SK-N-SH (cell line): Measurements from ENCODE around the gene CCDC171. TPM values are rescaled to one million over a fixed set of nuclear protein-coding genes. Genes with fewer than 3 reads are reported as not detected.

Experiments used
- CTCF ChIA-PET: fragments of 300-600, 350-600 bp; formaldehyde crosslinking; extraction: SDS; loops from one replicate; lab custom pipeline; 2021; lab: Yijun Ruan, JAX
- POLR2A ChIA-PET: fragments of 350-600 bp; sonication (Branson Sonifier 250); formaldehyde crosslinking; extraction: SDS; loops from one replicate; lab custom pipeline; 2020; ENCODE audit warnings: antibody characterized with exemption, inconsistent platforms; lab: Yijun Ruan, JAX
- DNase-seq: peaks from one replicate; pipeline ENCODE4 v3.0.0; 2012
- H2AFZ ChIP-seq: fragments of 200-600 bp; sonication (generic); 2 replicates; pipeline ENCODE4 v1.8.1; 2016; ENCODE audit warnings: antibody characterized with exemption, mild to moderate bottlenecking, low read depth
- H3F3A ChIP-seq: fragments of 200-600 bp; sonication (generic); replicated peaks from 2 replicates; pipeline ENCODE3; 2016; ENCODE audit warnings: antibody characterized with exemption, mild to moderate bottlenecking; ENCODE audit not compliant: insufficient read depth
- H3K27ac ChIP-seq, 2 experiments: fragments of 200-500 bp in 1 of 2; fragments of 200-600 bp in 1 of 2; sonication (Bioruptor generic) in 1 of 2; sonication (generic), shearing (Covaris generic) in 1 of 2; 2 replicates each; pipeline versions ENCODE4 v1.5.1 to v1.6.1; 2014 to 2016; ENCODE audit warnings: low read depth in 2 of 2, inconsistent platforms in 1 of 2, low read length in 1 of 2, mild to moderate bottlenecking in 1 of 2, mixed read lengths in 1 of 2
- H3K27me3 ChIP-seq: fragments of 200-600 bp; sonication (generic), shearing (Covaris generic); 2 replicates; pipeline ENCODE4 v1.6.1; 2016; ENCODE audit warnings: mixed run types; ENCODE audit not compliant: insufficient read depth
- H3K36me3 ChIP-seq, 2 experiments: fragments of 200-500 bp in 1 of 2; fragments of 200-600 bp in 1 of 2; sonication (Bioruptor generic) in 1 of 2; sonication (generic) in 1 of 2; replicated peaks in 1 of 2; 2 replicates each; pipeline versions ENCODE3 to v1.5.1; 2014 to 2016; ENCODE audit warnings: low read length in 1 of 2, mild to moderate bottlenecking in 1 of 2; ENCODE audit not compliant: insufficient read depth in 2 of 2, control insufficient read depth in 1 of 2
- H3K4me1 ChIP-seq, 2 experiments: fragments of 200-500 bp in 1 of 2; fragments of 200-600 bp in 1 of 2; sonication (Bioruptor generic) in 1 of 2; sonication (generic), shearing (Covaris generic) in 1 of 2; 2 replicates each; pipeline versions ENCODE4 v1.5.1 to v1.6.1; 2014 to 2016; ENCODE audit warnings: low read depth in 1 of 2, low read length in 1 of 2, mixed run types in 1 of 2; ENCODE audit not compliant: insufficient read depth in 2 of 2, control insufficient read depth in 1 of 2
- H3K4me2 ChIP-seq: fragments of 200-600 bp; sonication (generic), shearing (Covaris generic); 2 replicates; pipeline ENCODE4 v1.6.1; 2017; ENCODE audit warnings: mixed run types
- H3K4me3 ChIP-seq, 2 experiments: fragments of 200-500 bp in 1 of 2; fragments of 200-600 bp in 1 of 2; sonication (Bioruptor generic) in 1 of 2; sonication (generic), shearing (Covaris generic) in 1 of 2; 2 replicates each; pipeline versions ENCODE4 v1.5.1 to v1.8.1; 2014 to 2016; ENCODE audit warnings: low read depth in 2 of 2, inconsistent platforms in 1 of 2, low read length in 1 of 2, mild to moderate bottlenecking in 1 of 2, mixed read lengths in 1 of 2, moderate library complexity in 1 of 2
- H3K79me2 ChIP-seq: fragments of 200-600 bp; sonication (generic); 2 replicates; pipeline ENCODE4 v1.8.1; 2017; ENCODE audit warnings: mild to moderate bottlenecking; ENCODE audit not compliant: insufficient read depth
- H3K9ac ChIP-seq: fragments of 200-600 bp; sonication (generic); 2 replicates; pipeline ENCODE4 v1.6.1; 2017; ENCODE audit warnings: mixed run types
- H3K9me2 ChIP-seq: fragments of 200-600 bp; sonication (generic); 2 replicates; pipeline ENCODE4 v1.6.1; 2017; ENCODE audit warnings: mixed run types
- H3K9me3 ChIP-seq: fragments of 200-600 bp; sonication (generic); 2 replicates; pipeline ENCODE4 v1.6.1; 2017; ENCODE audit warnings: mixed run types, mild to moderate bottlenecking, moderate library complexity
- H4K20me1 ChIP-seq: fragments of 200-600 bp; sonication (generic); 2 replicates; pipeline ENCODE4 v1.6.1; 2017; ENCODE audit warnings: mild to moderate bottlenecking, mixed run types; ENCODE audit not compliant: insufficient read depth
- CHD2 ChIP-seq: fragments of 150-350 bp; IDR thresholded peaks from 2 replicates; pipeline ENCODE4 v1.6.1; 2018; ENCODE audit warnings: low read length; ENCODE audit not compliant: partially characterized antibody
- CTCF ChIP-seq: fragments of 200-600 bp; sonication (generic); IDR thresholded peaks from 2 replicates; pipeline ENCODE4 v1.6.1; 2017; ENCODE audit warnings: antibody characterized with exemption, mild to moderate bottlenecking, moderate library complexity
- ELF1 ChIP-seq: IDR thresholded peaks from 2 replicates; pipeline ENCODE4 v1.4.0; 2012
- EP300 ChIP-seq, 2 experiments: IDR thresholded peaks; 2 replicates each; pipeline versions ENCODE4 v1.4.0 to v1.6.1; 2012; ENCODE audit warnings: borderline replicate concordance in 1 of 2, low read depth in 1 of 2, low read length in 1 of 2
- EZH2phosphoT487 ChIP-seq: fragments of 200-600 bp; sonication (generic); IDR thresholded peaks from 2 replicates; pipeline ENCODE4 v1.6.1; 2017; ENCODE audit warnings: low read depth, mixed run types, mild to moderate bottlenecking, antibody characterized with exemption, moderate library complexity, borderline replicate concordance
- FOSL2 ChIP-seq: IDR thresholded peaks from 2 replicates; pipeline ENCODE4 v1.4.0; 2012; ENCODE audit warnings: low read depth, mild to moderate bottlenecking, moderate library complexity, borderline replicate concordance
- FOXJ3 ChIP-seq: sonication (generic); formaldehyde crosslinking; IDR thresholded peaks from 2 replicates; pipeline ENCODE4 v1.5.1; 2020; ENCODE audit warnings: mild to moderate bottlenecking, missing genetic modification reagents
- FOXM1 ChIP-seq: IDR thresholded peaks from 2 replicates; pipeline ENCODE4 v1.4.0; 2012; ENCODE audit warnings: low read depth, mild to moderate bottlenecking
- GATA2 ChIP-seq: sonication (generic); formaldehyde crosslinking; IDR thresholded peaks from 2 replicates; pipeline ENCODE4 v1.5.0; 2020; ENCODE audit warnings: mild to moderate bottlenecking, missing genetic modification reagents
- JUND ChIP-seq: IDR thresholded peaks from 2 replicates; pipeline ENCODE4 v1.4.0; 2012
- MEF2A ChIP-seq: IDR thresholded peaks from 2 replicates; pipeline ENCODE4 v1.4.0; 2012; ENCODE audit warnings: low read depth, borderline replicate concordance
- MXI1 ChIP-seq: IDR thresholded peaks from 2 replicates; pipeline ENCODE4 v1.6.1; 2012; ENCODE audit warnings: mild to moderate bottlenecking, low read depth, low read length, improper control_type of control experiment
- NRF1 ChIP-seq: IDR thresholded peaks from 2 replicates; pipeline ENCODE4 v1.6.1; 2012; ENCODE audit warnings: low read depth, mild to moderate bottlenecking, low read length
- RCOR1 ChIP-seq: fragments of 150-350 bp; IDR thresholded peaks from 2 replicates; pipeline ENCODE4 v1.6.1; 2017; ENCODE audit warnings: antibody characterized with exemption, low read length
- RXRA ChIP-seq: IDR thresholded peaks from 2 replicates; pipeline ENCODE4 v1.4.0; 2012; ENCODE audit warnings: low read depth, mild to moderate bottlenecking, borderline replicate concordance
- SIN3A ChIP-seq: IDR thresholded peaks from 2 replicates; pipeline ENCODE4 v1.6.1; 2012; ENCODE audit warnings: low read depth, mild to moderate bottlenecking, low read length, moderate library complexity, borderline replicate concordance
- TAF1 ChIP-seq: IDR thresholded peaks from 2 replicates; pipeline ENCODE4 v1.6.1; 2012; ENCODE audit warnings: low read depth, mild to moderate bottlenecking, low read length, moderate library complexity, borderline replicate concordance
- TCF12 ChIP-seq: IDR thresholded peaks from 2 replicates; pipeline ENCODE4 v1.4.0; 2012
- ZBTB33 ChIP-seq: IDR thresholded peaks from 2 replicates; pipeline ENCODE4 v1.4.0; 2012; ENCODE audit warnings: low read depth, borderline replicate concordance
- WGBS: methylation state at CpG from one replicate; pipeline ENCODE4 v1.1.6; 2017; ENCODE audit warnings: low lambda C conversion rate; 5-methylcytosine and 5-hydroxymethylcytosine counted together
- polyA plus RNA-seq, 3 experiments: library from polyadenylated mRNA; depleted of rRNA; stranded (reverse); fragments of >200 nt; gene quantifications; 2 replicates each; pipeline ENCODE4 v1.2.3, GENCODE V29; 2012

CCDC171 gene
- polyA plus RNA-seq, 1 of the 3 experiments (the other 2 are of a cell fraction) = 0.54 TPM

- TF ChIP-seq GATA2 (CRISPR knock-in tag) = no peak
- TF ChIP-seq CTCF = no peak
- no peak for TF ChIP-seq TAF1
- no peak for TF ChIP-seq FOXM1
- TF ChIP-seq NRF1 = no peak
Observed at GRCh38 chr9:15842051-15842450, 289.2 kb downstream of the CCDC171 start (continued).

- no peaks in the 10 kb centered on the region for H4K20me1 ChIP-seq
- TF ChIP-seq JUND (no peak), RXRA (no peak), FOXJ3 (CRISPR knock-in tag) (no peak), TCF12 (no peak), FOSL2 (no peak)
- peaks cover 0 to 5% of the 10 kb centered on the region in 2 experiments for H3K36me3 ChIP-seq
- H2AFZ ChIP-seq = no peak overlapping the region
- H3K4me3 ChIP-seq = no peak overlapping the region
- H3K9me2 ChIP-seq = no peaks in the 10 kb centered on the region
- H3K9me3 ChIP-seq = no peaks in the 10 kb centered on the region
- no peak overlapping the region for H3K4me2 ChIP-seq
- CTCF ChIA-PET = interaction anchor here (2.0 kb wide), 1 partner anchor 30 kb away, joined by 6 read pairs; no protein-coding TSS in a partner anchor
- no peaks in the 10 kb centered on the region for H3K79me2 ChIP-seq
- POLR2A ChIA-PET = no interaction called here
- no peaks in the 10 kb centered on the region for H3K27me3 ChIP-seq
- H3K4me1 ChIP-seq = no peaks in the 10 kb centered on the region; a peak in 1 of 4 replicates
- no peak overlapping the region for H3K27ac ChIP-seq
- H3K9ac ChIP-seq = no peak overlapping the region
- DNase-seq = no peak
- H3F3A ChIP-seq = no peaks in the 10 kb centered on the region
Observed at GRCh38 chr9:15843316-15843715, 290.5 kb downstream of the CCDC171 start.

- TF ChIP-seq MEF2A (no peak), EP300 (IDR thresholded peaks at IDR 0.05; ENCODE audit: borderline replicate concordance in 1 of 2, low read depth in 1 of 2, low read length in 1 of 2) (no peak), EZH2phosphoT487 (no peak), FOSL2 (no peak), CHD2 (no peak), ELF1 (no peak), MXI1 (no peak), FOXJ3 (CRISPR knock-in tag) (no peak), GATA2 (CRISPR knock-in tag) (no peak), RCOR1 (no peak), FOXM1 (no peak), SIN3A (no peak), ZBTB33 (no peak), RXRA (no peak), TCF12 (no peak)
- Histone ChIP-seq H3F3A (no peaks in the 10 kb centered on the region), H3K9me2 (no peaks in the 10 kb centered on the region), H3K36me3 (peaks cover 0 to 5% of the 10 kb centered on the region in 2 experiments), H3K4me2 (no peak overlapping the region), H3K27me3 (no peaks in the 10 kb centered on the region), H3K79me2 (no peaks in the 10 kb centered on the region), H3K9ac (no peak overlapping the region), H3K27ac (no peak overlapping the region), H3K4me3 (no peak overlapping the region), H2AFZ (no peak overlapping the region), H3K9me3 (no peaks in the 10 kb centered on the region), H3K4me1 (no peaks in the 10 kb centered on the region; a peak in 1 of 4 replicates), H4K20me1 (no peaks in the 10 kb centered on the region)
- ChIA-PET CTCF (interaction anchor here (1.5 to 2.0 kb wide), 2 partner anchors 11 to 29 kb away, joined by 4 to 6 read pairs; no protein-coding TSS in a partner anchor), POLR2A (no interaction called here)
- WGBS = 96% methylated on average over 2 of the region's 2 CpGs
- DNase-seq = no peak
Observed at GRCh38 chr9:15843931-15844330, 291.1 kb downstream of the CCDC171 start.
